EH (cell line): Measurements from ENCODE around the gene NCOA3.
"Not testable (repeated sequence)": the region's sequence is repeated elsewhere in the genome, so short reads cannot be mapped to it uniquely, and the experiment has no call there.

ENCODE experiments used
- DNase-seq: peaks from one replicate; pipeline ENCODE4 v3.0.0-alpha.2; 2015; ENCODE audit warnings: low read depth

Gene NCOA3

GRCh38 chr20:47468290-47469050, 33.2 kb upstream of the NCOA3 start:
- no peak for DNase-seq

- no peak for DNase-seq
Observed at GRCh38 chr20:47475419-47476044, 26.2 kb upstream of the NCOA3 start.

GRCh38 chr20:47476452-47476851, 25.2 kb upstream of the NCOA3 start:
- DNase-seq: no peak

- no peak for DNase-seq
Observed at GRCh38 chr20:47479093-47479492, 22.6 kb upstream of the NCOA3 start.

GRCh38 chr20:47479506-47479905, 22.2 kb upstream of the NCOA3 start:
- no peak for DNase-seq

- no peak for DNase-seq
Observed at GRCh38 chr20:47480239-47480638, 21.4 kb upstream of the NCOA3 start.

- DNase-seq: no peak
Observed at GRCh38 chr20:47480705-47481104, 21.0 kb upstream of the NCOA3 start.

GRCh38 chr20:47481330-47482216, 20.1 kb upstream of the NCOA3 start:
- DNase-seq: no peak

GRCh38 chr20:47482705-47483104, 19.0 kb upstream of the NCOA3 start:
- DNase-seq: no peak

- no peak for DNase-seq
Observed at GRCh38 chr20:47484303-47484702, 17.4 kb upstream of the NCOA3 start.

- no peak for DNase-seq
Observed at GRCh38 chr20:47487175-47487917, 14.3 kb upstream of the NCOA3 start.

GRCh38 chr20:47489448-47489872, 12.2 kb upstream of the NCOA3 start:
- no peak for DNase-seq

GRCh38 chr20:47490795-47491194, 10.9 kb upstream of the NCOA3 start:
- no peak for DNase-seq

- DNase-seq: no peak
Observed at GRCh38 chr20:47492284-47492683, 9.4 kb upstream of the NCOA3 start.

- DNase-seq: peak; percentile 84
Observed at GRCh38 chr20:47493175-47493962, 8.3 kb upstream of the NCOA3 start.

- DNase-seq: no peak
Observed at GRCh38 chr20:47493963-47494293, 7.8 kb upstream of the NCOA3 start.

- DNase-seq: not testable (repeated sequence)
Observed at GRCh38 chr20:47494606-47495005, 7.1 kb upstream of the NCOA3 start.

GRCh38 chr20:47496118-47496517, 5.6 kb upstream of the NCOA3 start:
- no peak for DNase-seq

GRCh38 chr20:47498606-47499005, 3.1 kb upstream of the NCOA3 start:
- no peak for DNase-seq

GRCh38 chr20:47499053-47499452, 2.6 kb upstream of the NCOA3 start:
- DNase-seq: no peak

- not testable (repeated sequence) for DNase-seq
Observed at GRCh38 chr20:47500082-47500481, 1.6 kb upstream of the NCOA3 start.
